GM12864 (cell line): ENCODE results near the gene CLBA1.

Experiments
- DNase-seq: peaks from one replicate; pipeline ENCODE4 v3.0.0-alpha.2; 2011; ENCODE audit warnings: low read depth
- H3K4me3 ChIP-seq: 2 replicates; pipeline ENCODE4 v1.5.1; 2011; ENCODE audit warnings: mild to moderate bottlenecking, low read depth, low read length, control low read depth
- TF ChIP-seq, protein P1 (sequence below): IDR thresholded peaks from 2 replicates; pipeline ENCODE4 v1.5.1; 2011; ENCODE audit warnings: low read depth, mild to moderate bottlenecking, moderate library complexity, low read length, control low read depth, inconsistent platforms; ENCODE audit errors: missing control alignments

The CLBA1 gene

DNA sequence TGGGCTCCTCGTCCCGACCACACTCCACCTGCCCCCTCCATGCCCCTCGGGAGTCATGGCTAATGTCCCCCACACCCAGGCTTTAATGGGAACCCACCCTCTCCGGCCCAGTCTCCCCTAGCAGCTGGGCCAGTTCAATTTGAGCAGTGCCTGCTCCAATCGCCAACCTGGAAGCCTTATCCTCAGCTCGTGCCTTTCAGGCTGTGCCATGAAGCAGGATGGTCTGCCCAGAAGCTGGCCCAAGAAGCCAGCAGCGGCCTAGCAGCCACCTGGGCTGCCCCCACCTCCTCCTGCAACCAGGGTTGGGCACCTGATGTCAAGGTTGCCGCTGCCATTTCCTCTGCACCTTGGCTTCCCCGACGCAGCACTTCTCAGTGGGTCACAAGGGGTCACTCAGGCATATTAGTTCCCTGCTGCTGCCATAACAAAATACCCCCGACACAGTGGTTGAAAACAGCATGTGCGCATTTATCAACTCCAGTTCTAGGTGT is 2.3 kb upstream of the CLBA1 start:
- no peak overlapping the region for H3K4me3 ChIP-seq
- TF ChIP-seq, protein P1, sequence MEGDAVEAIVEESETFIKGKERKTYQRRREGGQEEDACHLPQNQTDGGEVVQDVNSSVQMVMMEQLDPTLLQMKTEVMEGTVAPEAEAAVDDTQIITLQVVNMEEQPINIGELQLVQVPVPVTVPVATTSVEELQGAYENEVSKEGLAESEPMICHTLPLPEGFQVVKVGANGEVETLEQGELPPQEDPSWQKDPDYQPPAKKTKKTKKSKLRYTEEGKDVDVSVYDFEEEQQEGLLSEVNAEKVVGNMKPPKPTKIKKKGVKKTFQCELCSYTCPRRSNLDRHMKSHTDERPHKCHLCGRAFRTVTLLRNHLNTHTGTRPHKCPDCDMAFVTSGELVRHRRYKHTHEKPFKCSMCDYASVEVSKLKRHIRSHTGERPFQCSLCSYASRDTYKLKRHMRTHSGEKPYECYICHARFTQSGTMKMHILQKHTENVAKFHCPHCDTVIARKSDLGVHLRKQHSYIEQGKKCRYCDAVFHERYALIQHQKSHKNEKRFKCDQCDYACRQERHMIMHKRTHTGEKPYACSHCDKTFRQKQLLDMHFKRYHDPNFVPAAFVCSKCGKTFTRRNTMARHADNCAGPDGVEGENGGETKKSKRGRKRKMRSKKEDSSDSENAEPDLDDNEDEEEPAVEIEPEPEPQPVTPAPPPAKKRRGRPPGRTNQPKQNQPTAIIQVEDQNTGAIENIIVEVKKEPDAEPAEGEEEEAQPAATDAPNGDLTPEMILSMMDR: no peak
- no peak for DNase-seq

DNA sequence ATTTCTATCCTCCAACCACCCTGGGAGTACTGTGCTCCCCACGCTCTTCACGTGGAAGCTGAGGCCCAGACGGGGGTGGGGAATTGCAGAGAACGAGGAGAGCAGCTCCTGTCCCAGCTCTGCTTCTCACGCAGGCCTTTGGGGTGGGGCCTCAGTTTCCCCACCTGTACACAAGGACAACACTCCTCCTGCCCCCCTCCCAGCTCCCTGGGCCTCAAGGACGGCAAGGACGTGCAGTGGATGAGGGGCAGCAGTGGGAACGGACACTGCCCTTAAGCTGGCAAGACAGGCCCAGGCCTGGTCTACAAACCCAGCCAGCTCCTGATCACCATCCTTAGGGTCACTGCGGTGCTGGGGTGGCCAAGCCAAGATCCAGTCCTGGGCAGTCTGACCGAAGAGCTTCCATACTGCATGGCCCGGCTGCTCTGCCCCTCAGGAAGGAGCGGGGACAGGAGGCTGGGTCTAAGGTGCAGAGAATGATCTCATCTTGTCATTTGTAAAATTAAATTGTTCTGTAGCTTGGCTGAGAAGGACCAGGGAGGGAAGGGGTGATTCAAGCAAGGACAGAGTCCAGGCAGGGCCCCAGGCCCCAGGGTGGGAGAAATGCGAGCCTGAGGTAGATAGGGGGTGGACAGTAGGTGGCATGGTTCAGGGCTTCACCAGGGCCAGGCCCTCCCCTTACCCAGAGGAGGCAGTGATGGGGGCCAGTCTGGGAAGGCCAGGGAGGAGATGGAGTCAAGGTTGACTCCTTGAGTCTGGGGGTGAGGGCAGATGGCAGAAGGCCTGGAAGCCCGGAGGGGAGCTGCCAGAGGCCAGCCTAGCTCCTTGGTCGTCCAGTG is 1.3 kb upstream of the CLBA1 start:
- no peak overlapping the region for H3K4me3 ChIP-seq
- TF ChIP-seq, protein P1: no peak
- DNase-seq: no peak

DNA sequence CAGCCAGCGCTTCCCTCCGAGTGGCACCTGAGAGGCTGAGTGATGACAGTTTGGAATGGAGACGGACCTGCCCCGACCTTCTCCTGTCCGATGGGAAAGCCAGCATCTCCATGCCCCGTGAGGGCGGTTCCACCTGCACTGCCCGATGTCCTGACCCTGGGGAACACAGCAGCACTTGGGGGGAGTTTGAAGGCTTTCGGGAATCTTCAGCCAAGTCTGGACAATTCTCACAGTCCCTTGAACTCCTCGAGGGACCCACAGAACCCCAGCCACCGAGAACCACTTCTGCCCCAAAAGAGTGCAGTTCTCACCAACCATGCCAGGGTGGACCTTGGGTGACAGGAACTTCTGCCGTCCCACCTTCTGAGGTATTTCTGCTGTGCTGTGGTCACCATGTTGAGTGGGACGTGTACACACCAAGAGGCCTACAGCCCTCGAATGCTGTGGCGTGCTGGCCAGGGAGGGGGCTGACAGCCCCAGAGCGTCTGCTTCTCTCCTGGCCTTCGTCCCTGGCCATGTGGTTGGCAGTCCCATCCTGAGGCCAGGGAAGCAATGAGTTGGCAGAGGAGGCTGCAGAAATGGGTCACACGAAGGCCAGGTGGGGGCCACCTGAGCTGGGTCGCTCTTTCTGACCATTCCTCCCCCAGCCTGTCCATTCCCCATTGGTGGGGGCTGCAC is 1.0 kb downstream of the CLBA1 start:
- H3K4me3 ChIP-seq: no peak overlapping the region; the same call in 1 of the 2 replicates
- DNase-seq: no peak
- TF ChIP-seq, protein P1: no peak

DNA sequence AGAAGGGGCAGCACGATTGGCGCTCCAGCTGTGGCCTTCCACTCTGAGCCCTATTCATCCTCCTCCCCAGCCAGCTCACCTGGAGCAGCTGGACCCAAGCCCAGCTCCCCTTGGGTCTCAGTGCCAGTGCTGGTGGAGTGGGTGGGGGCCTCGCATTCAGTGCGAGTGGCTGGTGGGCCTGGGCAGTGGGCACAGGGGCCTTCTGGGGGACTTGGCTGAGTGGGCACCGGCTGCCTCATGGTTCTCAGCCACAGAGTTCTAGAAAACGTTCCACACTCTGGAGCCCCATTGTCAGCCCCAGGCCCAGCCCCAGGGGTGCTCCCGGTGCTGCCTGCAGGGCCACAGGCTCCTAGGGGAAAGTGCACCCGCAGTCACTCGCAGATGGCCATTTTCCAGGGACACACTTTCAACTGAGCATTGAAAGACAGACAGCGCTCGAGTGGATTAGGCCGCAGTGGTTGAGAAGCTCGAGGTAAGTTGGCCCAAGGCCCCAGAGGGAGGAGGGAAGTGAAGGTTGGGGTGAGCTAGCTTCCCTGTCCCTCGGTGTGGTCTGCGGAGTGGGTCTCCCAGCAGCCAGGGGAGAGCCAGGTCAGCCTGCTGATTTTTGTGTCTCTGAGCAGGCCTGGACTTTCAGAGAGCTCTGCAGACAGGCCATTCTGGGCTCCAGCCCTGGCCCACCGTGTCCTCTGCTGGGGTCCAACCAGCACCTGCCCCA is 3.8 kb downstream of the CLBA1 start:
- DNase-seq: no peak
- TF ChIP-seq, protein P1: no peak
- H3K4me3 ChIP-seq: no peak overlapping the region

DNA sequence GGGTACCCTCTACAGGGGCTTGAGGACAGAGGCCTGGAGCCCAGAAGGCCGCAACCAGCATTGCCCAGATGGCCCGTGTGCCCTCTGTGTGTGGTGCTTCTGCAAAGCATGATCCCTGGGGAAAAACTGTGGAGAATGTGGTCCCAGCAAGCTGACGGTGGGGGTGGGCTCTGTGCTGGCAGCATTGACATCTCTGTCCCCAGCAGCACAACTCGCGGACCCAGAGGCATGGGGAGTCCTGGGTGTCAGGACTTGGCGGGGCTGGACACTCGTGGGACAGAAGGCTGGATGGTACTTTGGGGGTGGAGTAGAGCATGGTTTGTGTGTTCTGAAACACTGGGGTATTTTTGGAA is 4.3 kb downstream of the CLBA1 start:
- H3K4me3 ChIP-seq: no peak overlapping the region
- no peak for DNase-seq

DNA sequence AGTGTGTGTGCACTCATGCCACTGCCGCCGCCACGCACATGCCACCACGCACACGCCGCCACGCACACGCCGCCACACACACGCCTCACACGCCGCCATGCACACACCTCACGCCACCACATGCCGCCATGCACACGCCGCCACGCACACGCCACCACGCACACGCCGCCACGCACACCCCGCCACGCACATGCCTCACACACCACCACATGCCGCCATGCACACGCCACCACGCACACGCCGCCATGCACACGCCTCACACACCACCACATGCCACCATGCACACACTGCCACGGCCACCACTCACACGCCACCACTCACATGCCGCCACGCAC is 6.3 kb downstream of the CLBA1 start:
- TF ChIP-seq, protein P1: no peak
- no peak for DNase-seq
- H3K4me3 ChIP-seq: no peak overlapping the region

More for the DNA sequence above, 4.3 kb downstream of the CLBA1 start:
- TF ChIP-seq, protein P1: no peak
